ENCODE data around the gene C9orf153. TPM values are rescaled to one million over a fixed set of nuclear protein-coding genes. Genes with fewer than 3 reads are reported as not detected.

Gene C9orf153
- total and polyA plus RNA-seq, 2 of the 4 experiments (the other 2 are of a cell fraction), result not detected

GRCh38 chr9:86246752-86247161 lies 12.7 kb downstream of the C9orf153 start:
- H3K27ac ChIP-seq (ENCODE audit: insufficient read depth, low read length), result no peak overlapping the region
- TF ChIP-seq USF2 (IDR thresholded peaks at IDR 0.05; ENCODE audit: low read depth, low read length) (no peak), ELK1 (IDR thresholded peaks at IDR 0.05; ENCODE audit: borderline replicate concordance, low read depth, low read length) (no peak), NFE2L2 (IDR thresholded peaks at IDR 0.05; ENCODE audit: low read depth, low read length) (no peak), MAZ (IDR thresholded peaks at IDR 0.05; ENCODE audit: borderline replicate concordance, low read depth, low read length) (no peak), CTCF (conservative IDR thresholded peaks at IDR 0.05; ENCODE audit: low read depth, low read length) (no peak), SMC3 (IDR thresholded peaks at IDR 0.05; ENCODE audit: low read depth, low read length) (no peak), POLR2A (IDR thresholded peaks at IDR 0.05; ENCODE audit: low read depth, low read length) (no peak), CEBPB (IDR thresholded peaks at IDR 0.05; ENCODE audit: low read depth, low read length) (no peak), RFX5 (IDR thresholded peaks at IDR 0.05; ENCODE audit: low read depth, low read length) (no peak), MXI1 (IDR thresholded peaks at IDR 0.05; ENCODE audit: borderline replicate concordance, low read depth, low read length) (no peak), MAFK (IDR thresholded peaks at IDR 0.05; ENCODE audit: low read depth, low read length) (no peak), BHLHE40 (IDR thresholded peaks at IDR 0.05; ENCODE audit: low read depth, low read length) (no peak), RAD21 (IDR thresholded peaks at IDR 0.05; ENCODE audit: low read length) (no peak), RCOR1 (IDR thresholded peaks at IDR 0.05; ENCODE audit: insufficient replicate concordance, low read length) (no peak), CHD1 (IDR thresholded peaks at IDR 0.05; ENCODE audit: low read depth, low read length) (no peak), FOS (IDR thresholded peaks at IDR 0.05; ENCODE audit: low read depth, low read length) (no peak)
- no peaks in the 10 kb centered on the region for H3K36me3 ChIP-seq (ENCODE audit: control insufficient read depth, insufficient read depth, low read length)
- peak overlapping the region; percentile 69 for H2AFZ ChIP-seq (replicated peaks; ENCODE audit: low read length, poor library complexity)
- no peak overlapping the region for H2BK5ac ChIP-seq (ENCODE audit: low read depth, low read length, poor library complexity, severe bottlenecking)
- H2BK120ac ChIP-seq (ENCODE audit: low read depth, low read length), result no peak overlapping the region
- no peak overlapping the region for H4K8ac ChIP-seq (ENCODE audit: low read depth in 2 of 2, low read length in 2 of 2)
- dilution Hi-C loops (cut with HindIII; ENCODE audit: low sequenced_read_pairs, unreplicated experiment) (no loop called here), in situ Hi-C loops (cut with MboI; ENCODE audit: low sequenced_read_pairs) (no loop called here), intact Hi-C loops (cut with micrococcal nuclease) (loop anchor here (10.0 kb wide), 1 partner anchor 422 kb away; no protein-coding TSS in a partner anchor)
- no TSS peak for BruUV-seq (replicated peaks)
- no peak overlapping the region for H3K56ac ChIP-seq (ENCODE audit: extremely low read depth, insufficient read depth, low read length)
- no peak overlapping the region for H2BK15ac ChIP-seq (ENCODE audit: low read depth, low read length)
- no peak overlapping the region for H3K14ac ChIP-seq (replicated peaks; ENCODE audit: low read depth, low read length)
- no peaks in the 10 kb centered on the region for H3K79me1 ChIP-seq (ENCODE audit: low read depth in 1 of 2, low read length in 2 of 2)
- H3K18ac ChIP-seq (ENCODE audit: low read depth, low read length), result no peak overlapping the region
- no peak overlapping the region for H4K5ac ChIP-seq (ENCODE audit: low read depth, low read length)
- H4K20me1 ChIP-seq (ENCODE audit: insufficient read depth, low read length), result no peaks in the 10 kb centered on the region
- ChIA-PET POLR2A (ENCODE audit: unreplicated experiment) (no interaction called here), CTCF (no interaction called here)
- no peak overlapping the region for H2BK20ac ChIP-seq (ENCODE audit: low read depth, low read length)
- no peaks in the 10 kb centered on the region for H3K9me3 ChIP-seq (ENCODE audit: control insufficient read depth, insufficient read depth, low read length)
- H3K4me3 ChIP-seq (ENCODE audit: insufficient read depth, low read depth, low read length), result no peak overlapping the region
- DNase-seq (no peak), ATAC-seq (ENCODE audit: low read depth) (no peak)
- no peak overlapping the region for H2AK9ac ChIP-seq (replicated peaks; ENCODE audit: low read depth, low read length, poor library complexity)
- H3K9me1 ChIP-seq (ENCODE audit: insufficient read depth, low read length), result no peaks in the 10 kb centered on the region
- H3K4me2 ChIP-seq (ENCODE audit: low read depth, low read length), result peak overlapping the region; percentile 39; the same call in 1 of the 2 replicates
- H3K9ac ChIP-seq (ENCODE audit: low read depth, low read length), result no peak overlapping the region
- H3K23ac ChIP-seq (ENCODE audit: low read depth, low read length), result 0 out of 2 replicates have a peak overlapping the region, but pooled peaks have one; percentile 38
- H3K27me3 ChIP-seq (ENCODE audit: control insufficient read depth, insufficient read depth, low read length), result no peaks in the 10 kb centered on the region
- H2AK5ac ChIP-seq (ENCODE audit: low read depth, low read length), result no peak overlapping the region
- H3K4me1 ChIP-seq (ENCODE audit: control insufficient read depth, insufficient read depth, low read length), result no peaks in the 10 kb centered on the region; the same call in 1 of the 2 replicates
- WGBS, 2 experiments (ENCODE audit: extremely low coverage in 2 of 2, insufficient read length in 1 of 2), result 33% methylated on average over 2 of the region's 6 CpGs; no CpG with 5 or more reads in 1 of the 2 experiments
- no peak overlapping the region for H4K91ac ChIP-seq (ENCODE audit: insufficient read depth, low read depth, low read length)
- H3K4ac ChIP-seq (ENCODE audit: low read depth, low read length), result no peak overlapping the region

Measured in IMR-90 (cell line).